Common myeloid progenitor, CD34-positive (primary cell): Measurements from ENCODE around the gene CCDC24.
A peak's percentile ranks its signal among the peaks of the same experiment; 100 is the strongest.

Source experiments
- CTCF ChIA-PET: fragments of 350-600 bp; sonication (Branson Sonifier 250); formaldehyde crosslinking; loops from one replicate; lab custom pipeline; 2021; ENCODE audit warnings: antibody characterized with exemption; lab: Charles Lee
- POLR2A ChIA-PET: fragments of 350-600 bp; sonication (Branson Sonifier 250); formaldehyde crosslinking; loops from one replicate; lab custom pipeline; 2021; ENCODE audit warnings: antibody characterized with exemption; lab: Charles Lee
- DNase-seq, 3 donors: peaks; one replicate each; pipeline versions ENCODE4 v3.0.0 to v3.0.0-alpha.2; 2013
- H3K27ac ChIP-seq, 2 experiments: 1 replicate in 1 of 2; 2 replicates in 1 of 2; pipeline ENCODE4 v1.7.0; 2013; ENCODE audit warnings: inconsistent platforms in 2 of 2, low read length in 2 of 2, mild to moderate bottlenecking in 2 of 2, low read depth in 1 of 2, moderate library complexity in 1 of 2; ENCODE audit not compliant: severe bottlenecking in 2 of 2, insufficient read depth in 1 of 2, poor library complexity in 1 of 2
- H3K27me3 ChIP-seq, 5 experiments: replicated peaks in 2 of 5; 1 replicate in 3 of 5; 2 replicates in 2 of 5; pipeline versions ENCODE4 v1.6.1 to v1.7.0; 2013; ENCODE audit warnings: low read length in 4 of 5, mild to moderate bottlenecking in 2 of 5, moderate library complexity in 2 of 5, inconsistent platforms in 1 of 5; ENCODE audit not compliant: insufficient read depth in 5 of 5, control insufficient read depth in 4 of 5
- H3K36me3 ChIP-seq, 4 experiments: 1 replicate in 2 of 4; 2 replicates in 2 of 4; pipeline versions ENCODE4 v1.6.1 to v1.7.0; 2013; ENCODE audit warnings: low read length in 3 of 4, control low read depth in 1 of 4, mild to moderate bottlenecking in 1 of 4; ENCODE audit not compliant: control insufficient read depth in 4 of 4, insufficient read depth in 4 of 4
- H3K4me1 ChIP-seq, 4 experiments: 1 replicate in 3 of 4; 2 replicates in 1 of 4; pipeline versions ENCODE4 v1.6.1 to v1.7.1; 2013; ENCODE audit warnings: low read length in 3 of 4, mild to moderate bottlenecking in 3 of 4, control low read depth in 1 of 4, inconsistent platforms in 1 of 4, moderate library complexity in 1 of 4; ENCODE audit not compliant: control insufficient read depth in 4 of 4, insufficient read depth in 4 of 4; ENCODE audit errors: control extremely low read depth in 1 of 4
- H3K4me3 ChIP-seq, 7 experiments: 1 replicate in 4 of 7; 2 replicates in 3 of 7; pipeline versions ENCODE4 v1.5.1 to v1.7.0; 2013; ENCODE audit warnings: mild to moderate bottlenecking in 7 of 7, low read length in 6 of 7, moderate library complexity in 6 of 7, inconsistent platforms in 2 of 7, low read depth in 2 of 7, control low read depth in 1 of 7; ENCODE audit not compliant: insufficient read depth in 4 of 7, control insufficient read depth in 1 of 7; ENCODE audit errors: extremely low read depth in 1 of 7
- H3K9me3 ChIP-seq, 5 experiments: 1 replicate in 4 of 5; 2 replicates in 1 of 5; pipeline versions ENCODE4 v1.6.1 to v1.7.1; 2013; ENCODE audit warnings: low read length in 4 of 5, mild to moderate bottlenecking in 2 of 5, inconsistent platforms in 1 of 5, low read depth in 1 of 5, moderate library complexity in 1 of 5; ENCODE audit not compliant: control insufficient read depth in 4 of 5, insufficient read depth in 2 of 5; ENCODE audit errors: control extremely low read depth in 1 of 5
- WGBS: methylation state at CpG from one replicate; pipeline ENCODE4 v1.1.5; 2013; ENCODE audit not compliant: insufficient coverage; 5-methylcytosine and 5-hydroxymethylcytosine counted together

Gene CCDC24

DNA sequence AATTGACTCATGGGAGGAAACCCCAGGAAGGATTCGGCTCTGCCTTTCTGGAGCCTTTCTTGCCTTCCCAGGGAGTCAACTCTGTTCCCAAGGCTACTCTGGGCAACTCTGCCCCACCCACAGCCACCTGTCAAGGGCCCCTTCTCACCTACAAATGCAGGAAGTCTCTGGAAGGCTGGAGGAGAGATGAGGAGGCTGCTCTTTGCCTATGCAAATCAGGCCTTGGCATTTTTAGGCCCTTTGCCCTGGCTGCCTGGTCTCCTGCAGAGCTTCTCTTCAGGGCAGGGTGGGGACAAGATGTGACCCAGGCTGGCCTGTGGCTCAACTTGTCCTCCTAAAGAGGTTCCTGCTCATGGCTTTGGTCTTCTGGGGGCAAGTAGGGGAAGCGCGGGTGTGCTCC lies 34.4 kb downstream of the CCDC24 start:
- Histone ChIP-seq H3K4me3 (no peak overlapping the region), H3K27ac (no peak overlapping the region), H3K36me3 (no peaks in the 10 kb centered on the region), H3K27me3 (no peaks in the 10 kb centered on the region), H3K4me1 (peaks cover 0 to 15% (median 14%) of the 10 kb centered on the region in 4 experiments), H3K9me3 (no peaks in the 10 kb centered on the region)
- no peak for DNase-seq
- CTCF ChIA-PET = interaction anchor here (1.0 to 6.7 kb wide), 2 partner anchors 10 to 20 kb away, joined by 4 to 43 read pairs; no protein-coding TSS in a partner anchor
- POLR2A ChIA-PET = no interaction called here
- 100% methylated on average over 3 of the region's 3 CpGs for WGBS

DNA sequence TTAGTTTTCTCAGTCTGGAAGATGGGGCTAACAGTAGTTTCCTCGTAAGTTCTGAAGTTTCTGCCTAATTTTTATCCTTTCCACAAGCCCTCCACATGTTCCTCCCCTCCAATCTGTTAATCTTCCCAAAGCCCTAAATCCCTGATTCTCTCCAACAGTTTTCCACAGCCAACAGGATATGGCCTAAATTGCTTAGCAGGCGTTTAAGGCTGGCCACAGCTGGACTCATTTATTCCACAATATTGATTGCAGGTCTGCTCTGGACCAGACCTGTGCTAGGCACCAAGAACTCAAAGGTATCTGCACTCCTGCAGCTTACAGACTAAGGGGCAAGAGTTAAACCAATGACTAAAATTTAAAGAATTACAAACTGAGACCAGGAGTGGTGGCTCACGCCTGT lies 35.9 kb downstream of the CCDC24 start:
- Histone ChIP-seq H3K4me1 (peaks cover 0 to 24% (median 20%) of the 10 kb centered on the region in 4 experiments), H3K27me3 (peaks cover 0 to 9% (median 0%) of the 10 kb centered on the region in 5 experiments), H3K9me3 (no peaks in the 10 kb centered on the region), H3K36me3 (no peaks in the 10 kb centered on the region), H3K27ac (no peak overlapping the region), H3K4me3 (no peak overlapping the region)
- WGBS = 91% methylated on average over 1 of the region's 3 CpGs
- POLR2A ChIA-PET = no interaction called here
- no peak for DNase-seq
- CTCF ChIA-PET = no interaction called here

- Histone ChIP-seq H3K27ac (peak overlapping the region in 1 of 2 experiments; percentile 86), H3K27me3 (peaks cover 0 to 9% (median 0%) of the 10 kb centered on the region in 5 experiments), H3K4me1 (peaks cover 0 to 29% (median 22%) of the 10 kb centered on the region in 4 experiments), H3K36me3 (no peaks in the 10 kb centered on the region), H3K4me3 (peak overlapping the region; percentile 64 to 93 (median 77)), H3K9me3 (no peaks in the 10 kb centered on the region)
- POLR2A ChIA-PET = no interaction called here
- DNase-seq = peak in 1 of 3 donors; percentile 68
- CTCF ChIA-PET = interaction anchor here (1.3 to 2.1 kb wide), 3 partner anchors 13 to 24 kb away, joined by 4 to 9 read pairs (median 6); no protein-coding TSS in a partner anchor
- WGBS = 33% methylated on average over 17 of the region's 17 CpGs
These were observed 38.0 kb downstream of the CCDC24 start for GRCh38 chr1:44029260-44029910.

GRCh38 chr1:44029911-44030604 lies 38.7 kb downstream of the CCDC24 start:
- Histone ChIP-seq H3K4me1 (peaks cover 0 to 29% (median 22%) of the 10 kb centered on the region in 4 experiments), H3K4me3 (peak overlapping the region; percentile 69 to 93 (median 77)), H3K27ac (peak overlapping the region; percentile 33 to 86), H3K9me3 (no peaks in the 10 kb centered on the region), H3K36me3 (no peaks in the 10 kb centered on the region), H3K27me3 (peaks cover 0 to 9% (median 0%) of the 10 kb centered on the region in 5 experiments)
- CTCF ChIA-PET = interaction anchor here (1.1 to 1.9 kb wide), 5 partner anchors 11 to 25 kb away, joined by 4 to 6 read pairs (median 4); no protein-coding TSS in a partner anchor
- POLR2A ChIA-PET = interaction anchor here (0.5 kb wide), 1 partner anchor 692 kb away, joined by 3 read pairs; no protein-coding TSS in a partner anchor
- DNase-seq = peak; percentile 86 to 88 (median 86)
- under 1% methylated on average over 61 of the region's 75 CpGs for WGBS

- peak; percentile 64 to 80 (median 70) for DNase-seq
These were observed 39.3 kb downstream of the CCDC24 start for GRCh38 chr1:44030605-44031251.

DNA sequence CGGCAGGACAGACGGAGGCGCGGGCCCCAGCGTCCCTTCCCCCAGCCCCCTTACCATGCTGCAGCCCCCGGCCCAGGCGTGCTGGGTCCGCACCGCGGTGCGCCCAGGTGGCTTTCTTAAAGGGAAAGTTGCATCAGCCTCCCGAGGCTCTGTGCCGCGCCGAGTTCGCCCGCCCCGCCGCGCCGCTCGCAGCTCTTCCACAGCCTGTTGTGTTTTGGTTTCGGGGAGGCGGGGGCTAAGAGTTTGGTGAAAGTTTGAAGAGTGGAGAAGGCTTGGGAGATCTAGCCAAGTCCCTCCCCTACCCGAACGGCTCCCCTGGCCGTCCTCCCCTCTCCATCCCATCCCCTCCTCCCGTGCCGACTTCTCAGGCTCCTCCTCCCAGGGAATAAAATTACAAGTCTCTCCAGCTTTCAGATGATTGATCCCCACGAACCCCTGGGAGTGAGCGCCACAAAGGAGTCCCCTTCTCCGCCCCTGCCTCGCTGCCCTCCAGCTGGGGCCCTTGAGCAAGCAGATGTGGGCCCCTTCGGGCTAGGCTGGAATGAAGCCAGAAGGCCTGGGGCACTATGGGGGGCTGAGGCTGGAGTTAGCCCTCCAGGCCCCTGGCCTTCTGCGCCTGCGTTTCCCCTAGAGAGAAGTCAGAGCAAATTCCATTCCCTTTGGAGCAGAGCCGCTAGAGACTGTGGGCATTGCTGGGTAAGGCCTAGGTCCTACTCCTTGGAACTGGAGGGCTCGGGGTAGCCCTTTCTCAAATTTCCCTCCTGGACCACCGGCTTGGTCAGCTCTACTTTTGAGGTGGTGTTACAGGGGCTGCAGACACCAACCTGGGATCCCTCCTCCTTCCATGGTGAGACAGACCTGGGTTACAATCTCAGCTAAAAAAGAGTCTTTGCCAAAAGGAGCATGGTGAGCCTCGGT lies 40.1 kb downstream of the CCDC24 start, which contains the start of gene SLC6A9:
Gene SLC6A9 (minus strand): TSS at position 211 of the 918 bp plus-strand sequence. CDS start 7,185 bp downstream, outside the sequence.
- H3K36me3 ChIP-seq = no peaks in the 10 kb centered on the region
- WGBS = 36% methylated on average over 20 of the region's 40 CpGs
- H3K27ac ChIP-seq = peak within 1 kb of the TSS in 1 of 2 experiments; percentile 75
- POLR2A ChIA-PET = no interaction called here
- peak in 1 of 3 donors; percentile 21 for DNase-seq
- peak within 1 kb of the TSS; percentile 69 to 93 (median 77) for H3K4me3 ChIP-seq
- CTCF ChIA-PET = interaction anchor here (1.0 to 2.2 kb wide), 8 partner anchors 9 to 27 kb away, joined by 3 to 11 read pairs (median 4); no protein-coding TSS in a partner anchor
- H3K27me3 ChIP-seq = peaks cover 0 to 9% (median 0%) of the 10 kb centered on the region in 5 experiments
- H3K9me3 ChIP-seq = no peaks in the 10 kb centered on the region
- peaks cover 0 to 40% (median 24%) of the 10 kb centered on the region in 4 experiments for H3K4me1 ChIP-seq

More at GRCh38 chr1:44030605-44031251, 39.3 kb downstream of the CCDC24 start:
- H3K4me1 ChIP-seq = peaks cover 0 to 33% (median 22%) of the 10 kb centered on the region in 4 experiments
- H3K36me3 ChIP-seq = no peaks in the 10 kb centered on the region
- 0% methylated on average over 37 of the region's 66 CpGs for WGBS
- H3K27me3 ChIP-seq = peaks cover 0 to 9% (median 0%) of the 10 kb centered on the region in 5 experiments
- peak overlapping the region in 1 of 2 experiments; percentile 75 for H3K27ac ChIP-seq
- no peaks in the 10 kb centered on the region for H3K9me3 ChIP-seq
- ChIA-PET POLR2A (interaction anchor here (0.5 kb wide), 1 partner anchor 691 kb away, joined by 3 read pairs; no protein-coding TSS in a partner anchor), CTCF (interaction anchor here (1.1 to 2.2 kb wide), 6 partner anchors 10 to 26 kb away, joined by 4 to 11 read pairs (median 5); no protein-coding TSS in a partner anchor)
- H3K4me3 ChIP-seq = peak overlapping the region; percentile 69 to 93 (median 77)
